Panc1 (cell line): Measurements from ENCODE around the gene CHAF1B.

Experiments used
- POLR2AphosphoS5 ChIP-seq: IDR thresholded peaks from 2 replicates; pipeline ENCODE4 v1.6.1; 2012; ENCODE audit warnings: mild to moderate bottlenecking, low read depth, low read length, moderate library complexity
- SIN3A ChIP-seq: IDR thresholded peaks from 2 replicates; pipeline ENCODE4 v1.6.1; 2012; ENCODE audit warnings: low read depth, mild to moderate bottlenecking, low read length, moderate library complexity, borderline replicate concordance; ENCODE audit not compliant: insufficient read depth
- TCF7L2 ChIP-seq: IDR thresholded peaks from 2 replicates; pipeline ENCODE4 v1.6.1; 2011; ENCODE audit warnings: mild to moderate bottlenecking, low read depth, low read length, inconsistent platforms
- TF ChIP-seq, protein P1 (sequence below): fragments of 450-650 bp; IDR thresholded peaks from 2 replicates; pipeline ENCODE4 v1.5.1; 2017; ENCODE audit warnings: mild to moderate bottlenecking

DNA sequence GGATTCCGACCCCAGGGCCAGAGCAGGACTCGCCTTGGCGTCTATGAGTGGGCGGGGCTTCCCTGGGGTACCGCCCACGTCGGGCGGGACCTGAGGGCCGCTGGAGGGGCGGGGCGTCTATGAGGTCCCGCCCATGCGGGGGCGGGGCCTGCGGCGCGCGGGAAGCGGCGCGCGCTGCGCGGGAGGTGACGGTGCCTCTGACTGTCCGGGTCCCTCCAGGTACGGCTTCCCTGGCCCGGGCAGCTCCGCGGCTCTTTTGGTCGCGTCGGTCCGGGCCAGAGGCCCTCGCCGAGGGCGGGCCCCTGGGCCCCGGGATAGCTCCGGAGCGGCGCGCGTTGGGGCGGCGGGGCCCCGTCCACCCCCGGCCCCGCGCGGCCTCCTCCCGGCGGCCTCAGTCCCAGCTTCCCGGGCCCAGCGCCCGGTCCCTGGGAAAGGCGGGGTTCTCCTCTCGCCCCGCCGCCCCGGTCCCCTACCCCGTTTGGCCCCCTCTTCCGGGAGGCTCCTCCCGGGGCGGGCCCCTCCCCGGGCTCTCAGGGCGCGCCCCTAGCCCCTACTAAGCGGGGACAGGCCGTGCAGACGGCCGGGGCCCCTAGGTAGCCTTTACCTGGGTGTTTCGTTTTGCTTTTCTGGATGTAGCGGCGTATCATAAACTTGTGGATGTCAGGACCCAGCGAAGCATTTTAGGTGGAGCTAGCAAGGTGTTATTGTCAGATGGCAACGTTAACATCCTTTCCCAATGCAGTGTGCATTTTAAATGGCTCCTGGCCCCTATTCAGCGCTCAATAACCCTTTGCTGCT, at the start of gene CHAF1B:
- TF ChIP-seq, protein P1, sequence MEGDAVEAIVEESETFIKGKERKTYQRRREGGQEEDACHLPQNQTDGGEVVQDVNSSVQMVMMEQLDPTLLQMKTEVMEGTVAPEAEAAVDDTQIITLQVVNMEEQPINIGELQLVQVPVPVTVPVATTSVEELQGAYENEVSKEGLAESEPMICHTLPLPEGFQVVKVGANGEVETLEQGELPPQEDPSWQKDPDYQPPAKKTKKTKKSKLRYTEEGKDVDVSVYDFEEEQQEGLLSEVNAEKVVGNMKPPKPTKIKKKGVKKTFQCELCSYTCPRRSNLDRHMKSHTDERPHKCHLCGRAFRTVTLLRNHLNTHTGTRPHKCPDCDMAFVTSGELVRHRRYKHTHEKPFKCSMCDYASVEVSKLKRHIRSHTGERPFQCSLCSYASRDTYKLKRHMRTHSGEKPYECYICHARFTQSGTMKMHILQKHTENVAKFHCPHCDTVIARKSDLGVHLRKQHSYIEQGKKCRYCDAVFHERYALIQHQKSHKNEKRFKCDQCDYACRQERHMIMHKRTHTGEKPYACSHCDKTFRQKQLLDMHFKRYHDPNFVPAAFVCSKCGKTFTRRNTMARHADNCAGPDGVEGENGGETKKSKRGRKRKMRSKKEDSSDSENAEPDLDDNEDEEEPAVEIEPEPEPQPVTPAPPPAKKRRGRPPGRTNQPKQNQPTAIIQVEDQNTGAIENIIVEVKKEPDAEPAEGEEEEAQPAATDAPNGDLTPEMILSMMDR = no peak
- TF ChIP-seq SIN3A (no peak), TCF7L2 (no peak), POLR2AphosphoS5 (peak; percentile 61)
